Motor neuron (in vitro differentiated cells): ENCODE results near the gene VPS45. TPM values are rescaled to one million over a fixed set of nuclear protein-coding genes. Genes with fewer than 3 reads are reported as not detected.

Experiments
- ATAC-seq, 8 experiments: fragments of 200-7000 bp; cut with Tn5 transposase; replicated peaks in 6 of 8; 2 replicates each; pipeline ENCODE4 v1.8.0; 2021; ENCODE audit warnings: mild to moderate bottlenecking in 8 of 8, moderate library complexity in 8 of 8
- H3K27ac ChIP-seq, 2 donors: fragments of 250-450 bp; sonication (Bioruptor Pico); 2 replicates each; pipeline ENCODE4 v1.9.0; 2021; ENCODE audit warnings: antibody characterized with exemption in 2 of 2, mild to moderate bottlenecking in 2 of 2, moderate library complexity in 1 of 2
- H3K4me1 ChIP-seq, 2 donors: fragments of 250-450 bp; sonication (Bioruptor Pico); replicated peaks in 1 of 2; 2 replicates each; pipeline ENCODE4 v1.6.1; 2021; ENCODE audit warnings: antibody characterized with exemption in 2 of 2, mild to moderate bottlenecking in 2 of 2, moderate library complexity in 1 of 2
- H3K4me3 ChIP-seq, 5 donors: fragments of 250-450 bp; sonication (Bioruptor Pico); 2 replicates each; pipeline ENCODE4 v1.9.0; 2021; ENCODE audit warnings: antibody characterized with exemption in 5 of 5, mild to moderate bottlenecking in 5 of 5, moderate library complexity in 4 of 5
- WGBS, 10 experiments: fragments of 450-650 bp; shearing (Covaris generic); methylation state at CpG; one replicate each; pipeline ENCODE4 v1.0.0; 2022; 5-methylcytosine and 5-hydroxymethylcytosine counted together
- in situ Hi-C, 9 experiments: fragments of 400-800 bp; cut with MboI; loops; one replicate each; pipeline ENCODE4 v1.15.0; 2021; ENCODE audit warnings: low sequenced_read_pairs in 9 of 9, low pct_unique_long_range_greater_than_20kb in 2 of 9; ENCODE audit not compliant: unreplicated experiment in 9 of 9
- total RNA-seq, 8 experiments: library from RNA; unstranded; fragments of 300-600 nt; gene quantifications; 2 replicates each; pipeline versions ENCODE4 v1.2.3 to v1.2.4, GENCODE V29; 2022

VPS45 gene
- total RNA-seq, 8 experiments from 2014 or later = 37.4 to 109 (median 75.6) TPM

GRCh38 chr1:150155413-150156071 is 88.0 kb downstream of the VPS45 start:
- H3K27ac ChIP-seq = no peak overlapping the region
- in situ Hi-C loops = no loop called here
- H3K4me1 ChIP-seq = peaks cover 16 to 20% of the 10 kb centered on the region in 2 donors
- no peak overlapping the region for H3K4me3 ChIP-seq
- WGBS, 10 experiments = 92 to 100% (median 99%) methylated on average over 2 to 13 of the region's 13 CpGs; no CpG with 5 or more reads in 2 of the 10 experiments
- ATAC-seq = no peak

DNA sequence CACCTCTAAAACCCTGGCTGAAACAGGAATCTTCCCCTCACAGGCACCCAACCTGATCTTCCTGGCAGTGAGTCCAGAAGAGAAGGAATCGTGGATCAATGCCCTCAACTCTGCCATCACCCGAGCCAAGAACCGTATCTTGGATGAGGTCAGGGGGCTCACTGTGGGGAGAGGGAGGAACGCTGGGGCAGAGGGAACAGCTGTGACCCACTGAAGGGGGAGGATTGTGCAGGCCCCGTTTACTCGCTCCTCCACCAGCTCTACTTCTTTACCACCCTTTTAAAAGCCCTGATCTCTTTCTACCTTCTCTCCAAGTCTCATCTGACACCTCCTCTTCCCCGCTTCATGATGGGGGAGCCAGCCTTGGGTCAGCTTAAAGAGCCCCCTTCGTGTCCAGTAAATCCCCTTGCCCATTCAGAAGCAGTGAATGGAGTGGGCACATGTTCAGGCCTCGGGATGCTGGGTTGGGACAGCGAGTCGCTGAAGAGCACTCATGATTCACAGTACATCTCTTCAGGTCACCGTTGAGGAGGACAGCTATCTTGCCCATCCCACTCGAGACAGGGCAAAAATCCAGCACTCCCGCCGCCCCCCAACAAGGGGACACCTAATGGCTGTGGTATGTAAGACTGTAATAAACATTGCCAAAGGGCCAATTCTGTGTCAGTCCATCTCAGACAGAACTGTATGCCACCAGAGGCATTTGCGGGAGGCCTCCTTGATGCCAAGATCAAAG is 89.5 kb downstream of the VPS45 start:
- in situ Hi-C loops = no loop called here
- H3K27ac ChIP-seq = no peak overlapping the region
- no peak overlapping the region for H3K4me3 ChIP-seq
- ATAC-seq = no peak
- peaks cover 18 to 28% of the 10 kb centered on the region in 2 donors for H3K4me1 ChIP-seq
- WGBS, 10 experiments = 52 to 100% (median 94%) methylated on average over 1 to 11 of the region's 16 CpGs; no CpG with 5 or more reads in 1 of the 10 experiments

GRCh38 chr1:150159550-150159949 is 92.0 kb downstream of the VPS45 start:
- Histone ChIP-seq H3K4me1 (peaks cover 28 to 31% of the 10 kb centered on the region in 2 donors), H3K4me3 (no peak overlapping the region), H3K27ac (no peak overlapping the region)
- in situ Hi-C loops = no loop called here
- ATAC-seq = no peak
- 93 to 100% (median 100%) methylated on average over 1 to 6 of the region's 8 CpGs; no CpG with 5 or more reads in 3 of the 10 experiments for WGBS, 10 experiments

- peaks cover 28 to 32% of the 10 kb centered on the region in 2 donors for H3K4me1 ChIP-seq
- no peak for ATAC-seq
- in situ Hi-C loops = loop anchor here in 1 of 9 experiments (10.0 kb wide), 1 partner anchor 86 kb away; no protein-coding TSS in a partner anchor
- no peak overlapping the region for H3K4me3 ChIP-seq
- H3K27ac ChIP-seq = peak overlapping the region in 1 of 2 donors; percentile 96
- WGBS, 10 experiments = 80 to 90% (median 88%) methylated on average over 2 to 5 of the region's 7 CpGs; no CpG with 5 or more reads in 5 of the 10 experiments
Observed at GRCh38 chr1:150160964-150161621, 93.5 kb downstream of the VPS45 start.

DNA sequence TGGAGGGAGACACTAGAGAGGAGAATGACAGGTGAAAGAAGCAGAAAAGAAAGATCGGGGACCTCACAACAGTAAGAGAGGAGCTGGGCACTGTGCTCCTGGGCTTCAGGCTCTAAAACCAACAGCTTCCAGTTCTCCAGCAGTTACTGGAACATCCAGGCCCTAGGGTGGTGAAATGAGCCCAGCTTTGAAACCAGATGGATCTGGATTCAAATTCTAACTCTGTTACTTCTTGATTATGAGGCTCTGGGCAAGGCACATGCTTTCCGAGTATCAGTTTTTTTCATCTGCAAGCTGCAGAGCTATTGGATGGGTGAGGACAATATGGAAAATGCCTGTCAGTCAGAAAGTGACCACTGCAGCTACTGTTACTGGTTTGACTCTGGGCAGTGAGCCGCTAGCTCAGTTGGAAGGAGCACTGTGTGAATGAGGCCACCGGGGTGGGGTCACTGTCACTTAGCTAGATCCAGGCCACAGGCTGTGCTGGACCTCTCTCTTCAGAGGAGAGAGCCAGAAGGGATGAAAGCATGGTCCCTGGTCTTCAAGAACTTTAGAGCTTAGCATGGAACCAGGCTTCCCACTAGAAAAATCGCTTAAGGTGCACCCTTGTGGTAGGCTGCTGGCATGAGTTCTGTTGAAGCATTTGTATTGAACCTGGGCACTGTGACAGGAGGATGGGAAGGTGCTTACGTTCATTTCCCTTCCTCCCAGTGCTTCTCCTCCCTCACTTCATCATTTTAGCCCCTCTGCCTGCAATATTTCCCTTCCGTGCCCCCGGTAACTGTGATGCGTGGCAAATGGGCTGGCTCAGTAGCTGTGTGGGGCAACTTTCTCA is 94.4 kb downstream of the VPS45 start:
- H3K4me1 ChIP-seq = peaks cover 28 to 32% of the 10 kb centered on the region in 2 donors
- 36 to 100% (median 70%) methylated on average over 1 to 9 of the region's 9 CpGs for WGBS, 10 experiments
- peak overlapping the region; percentile 0 to 26 (median 17) for H3K4me3 ChIP-seq
- ATAC-seq = peak in 2 of 8 experiments; percentile 3 to 4
- H3K27ac ChIP-seq = peak overlapping the region; percentile 93 to 96
- in situ Hi-C loops = loop anchor here in 1 of 9 experiments (10.0 kb wide), 1 partner anchor 87 kb away; no protein-coding TSS in a partner anchor

- peak in 1 of 8 experiments; percentile 0 for ATAC-seq
- peaks cover 28 to 32% of the 10 kb centered on the region in 2 donors for H3K4me1 ChIP-seq
- peak overlapping the region; percentile 93 to 96 for H3K27ac ChIP-seq
- in situ Hi-C loops = loop anchor here in 1 of 9 experiments (10.0 kb wide), 1 partner anchor 88 kb away; no protein-coding TSS in a partner anchor
- WGBS, 10 experiments = 0 to 40% (median 29%) methylated on average over 1 to 3 of the region's 4 CpGs; no CpG with 5 or more reads in 5 of the 10 experiments
- peak overlapping the region; percentile 0 to 26 (median 17) for H3K4me3 ChIP-seq
Observed at GRCh38 chr1:150162582-150162861, 94.9 kb downstream of the VPS45 start.

GRCh38 chr1:150162862-150163706 is 95.5 kb downstream of the VPS45 start:
- in situ Hi-C loops = loop anchor here in 1 of 9 experiments (10.0 kb wide), 1 partner anchor 88 kb away; no protein-coding TSS in a partner anchor

DNA sequence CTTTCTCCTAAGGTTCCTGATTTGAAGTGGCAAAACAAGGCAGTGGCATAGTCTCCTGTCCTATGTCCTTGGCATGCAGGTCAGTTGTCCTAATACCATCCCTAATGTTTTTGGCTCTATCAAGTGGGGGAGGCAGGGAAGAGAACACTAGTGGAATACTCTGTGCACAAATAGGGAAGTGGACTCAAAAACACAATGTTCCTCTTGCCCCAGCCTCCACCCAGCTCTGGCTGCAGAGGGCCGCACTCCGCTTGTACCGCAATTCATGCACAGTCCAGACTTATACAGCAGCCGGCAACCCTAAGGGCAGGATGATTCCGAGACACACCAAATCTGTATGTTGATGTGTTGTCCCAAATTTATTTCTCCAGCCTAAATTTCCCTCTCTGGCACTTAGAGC is 96.6 kb downstream of the VPS45 start:
- no peak for ATAC-seq
- in situ Hi-C loops = loop anchor here in 1 of 9 experiments (10.0 kb wide), 1 partner anchor 89 kb away; no protein-coding TSS in a partner anchor
- H3K4me3 ChIP-seq = no peak overlapping the region
- H3K4me1 ChIP-seq = peaks cover 28 to 32% of the 10 kb centered on the region in 2 donors
- peak overlapping the region in 1 of 2 donors; percentile 96 for H3K27ac ChIP-seq
- WGBS, 10 experiments = 96 to 100% (median 100%) methylated on average over 1 to 5 of the region's 5 CpGs; no CpG with 5 or more reads in 3 of the 10 experiments

More at GRCh38 chr1:150162862-150163706, 95.5 kb downstream of the VPS45 start:
- ATAC-seq = peak; percentile 90 to 97 (median 96)
- WGBS, 10 experiments = 0 to 16% (median 3%) methylated on average over 1 to 12 of the region's 14 CpGs; no CpG with 5 or more reads in 1 of the 10 experiments
- Histone ChIP-seq H3K27ac (peak overlapping the region; percentile 93 to 96), H3K4me1 (peaks cover 28 to 32% of the 10 kb centered on the region in 2 donors), H3K4me3 (peak overlapping the region; percentile 0 to 26 (median 17))

DNA sequence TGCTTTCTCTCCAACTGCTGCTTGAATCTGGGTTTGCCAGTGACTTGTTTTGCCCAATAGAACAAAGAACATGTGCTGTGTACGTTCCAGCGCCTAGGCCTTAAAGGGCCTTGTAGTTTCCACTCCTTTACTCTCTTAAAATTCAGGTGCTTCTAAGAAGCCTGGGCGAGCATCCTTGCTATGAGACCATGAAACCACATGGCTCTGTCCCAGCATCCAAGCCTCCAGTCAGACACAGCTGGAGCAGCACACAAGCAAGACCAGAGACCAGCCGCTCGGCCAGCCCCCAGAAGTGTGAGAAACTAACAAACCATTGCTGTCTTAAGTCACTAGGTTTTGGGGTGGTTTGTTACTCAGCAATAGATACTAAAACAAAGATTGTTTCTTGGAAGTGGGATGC is 97.2 kb downstream of the VPS45 start:
- WGBS, 10 experiments = 93 to 100% (median 96%) methylated on average over 1 to 5 of the region's 5 CpGs; no CpG with 5 or more reads in 5 of the 10 experiments
- H3K4me1 ChIP-seq = peaks cover 28 to 32% of the 10 kb centered on the region in 2 donors
- H3K27ac ChIP-seq = no peak overlapping the region
- no peak for ATAC-seq
- no peak overlapping the region for H3K4me3 ChIP-seq
- in situ Hi-C loops = loop anchor here in 1 of 9 experiments (10.0 kb wide), 1 partner anchor 90 kb away; no protein-coding TSS in a partner anchor

- WGBS, 10 experiments = 65 to 93% (median 84%) methylated on average over 2 to 13 of the region's 14 CpGs; no CpG with 5 or more reads in 1 of the 10 experiments
- in situ Hi-C loops = loop anchor here in 1 of 9 experiments (10.0 kb wide), 1 partner anchor 91 kb away; no protein-coding TSS in a partner anchor
- ATAC-seq = no peak
- Histone ChIP-seq H3K4me1 (peaks cover 27 to 31% of the 10 kb centered on the region in 2 donors), H3K4me3 (no peak overlapping the region), H3K27ac (no peak overlapping the region)
Observed at GRCh38 chr1:150165622-150166612, 98.3 kb downstream of the VPS45 start.
